Measurements from ENCODE around the gene DDIAS.

DNA sequence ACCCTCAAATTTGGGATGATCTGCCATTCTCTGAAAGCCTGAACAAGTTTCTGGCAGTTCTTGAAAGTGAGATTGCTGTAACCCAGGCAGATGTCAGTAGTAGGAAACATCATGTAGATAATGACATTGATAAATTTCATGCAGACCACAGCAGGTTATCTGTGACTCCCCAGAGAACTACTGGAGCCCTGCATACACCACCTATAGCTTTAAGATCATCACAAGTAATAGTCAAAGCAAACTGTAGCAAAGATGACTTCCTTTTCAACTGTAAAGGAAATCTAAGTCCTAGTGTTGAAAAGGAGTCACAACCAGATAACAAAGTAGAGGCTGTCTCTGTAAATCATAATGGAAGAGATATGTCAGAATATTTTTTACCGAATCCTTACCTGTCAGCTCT is 31.0 kb downstream of the DDIAS start:
- TF ChIP-seq, protein P1, sequence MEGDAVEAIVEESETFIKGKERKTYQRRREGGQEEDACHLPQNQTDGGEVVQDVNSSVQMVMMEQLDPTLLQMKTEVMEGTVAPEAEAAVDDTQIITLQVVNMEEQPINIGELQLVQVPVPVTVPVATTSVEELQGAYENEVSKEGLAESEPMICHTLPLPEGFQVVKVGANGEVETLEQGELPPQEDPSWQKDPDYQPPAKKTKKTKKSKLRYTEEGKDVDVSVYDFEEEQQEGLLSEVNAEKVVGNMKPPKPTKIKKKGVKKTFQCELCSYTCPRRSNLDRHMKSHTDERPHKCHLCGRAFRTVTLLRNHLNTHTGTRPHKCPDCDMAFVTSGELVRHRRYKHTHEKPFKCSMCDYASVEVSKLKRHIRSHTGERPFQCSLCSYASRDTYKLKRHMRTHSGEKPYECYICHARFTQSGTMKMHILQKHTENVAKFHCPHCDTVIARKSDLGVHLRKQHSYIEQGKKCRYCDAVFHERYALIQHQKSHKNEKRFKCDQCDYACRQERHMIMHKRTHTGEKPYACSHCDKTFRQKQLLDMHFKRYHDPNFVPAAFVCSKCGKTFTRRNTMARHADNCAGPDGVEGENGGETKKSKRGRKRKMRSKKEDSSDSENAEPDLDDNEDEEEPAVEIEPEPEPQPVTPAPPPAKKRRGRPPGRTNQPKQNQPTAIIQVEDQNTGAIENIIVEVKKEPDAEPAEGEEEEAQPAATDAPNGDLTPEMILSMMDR (conservative IDR thresholded peaks at IDR 0.05), result no peak
- no peak for TF ChIP-seq EZH2 (IDR thresholded peaks at IDR 0.05; ENCODE audit: low read depth)

All from PC-9 (cell line).